GM19463 (cell line): Measurements from ENCODE around the gene XPNPEP1.

ENCODE experiments used
- ATAC-seq: cut with Tn5 transposase; IDR thresholded peaks from one replicate; pipeline ENCODE4 v1.9.1; 2021; ENCODE audit warnings: mild to moderate bottlenecking, moderate library complexity; ENCODE audit not compliant: unreplicated experiment

The XPNPEP1 gene

DNA sequence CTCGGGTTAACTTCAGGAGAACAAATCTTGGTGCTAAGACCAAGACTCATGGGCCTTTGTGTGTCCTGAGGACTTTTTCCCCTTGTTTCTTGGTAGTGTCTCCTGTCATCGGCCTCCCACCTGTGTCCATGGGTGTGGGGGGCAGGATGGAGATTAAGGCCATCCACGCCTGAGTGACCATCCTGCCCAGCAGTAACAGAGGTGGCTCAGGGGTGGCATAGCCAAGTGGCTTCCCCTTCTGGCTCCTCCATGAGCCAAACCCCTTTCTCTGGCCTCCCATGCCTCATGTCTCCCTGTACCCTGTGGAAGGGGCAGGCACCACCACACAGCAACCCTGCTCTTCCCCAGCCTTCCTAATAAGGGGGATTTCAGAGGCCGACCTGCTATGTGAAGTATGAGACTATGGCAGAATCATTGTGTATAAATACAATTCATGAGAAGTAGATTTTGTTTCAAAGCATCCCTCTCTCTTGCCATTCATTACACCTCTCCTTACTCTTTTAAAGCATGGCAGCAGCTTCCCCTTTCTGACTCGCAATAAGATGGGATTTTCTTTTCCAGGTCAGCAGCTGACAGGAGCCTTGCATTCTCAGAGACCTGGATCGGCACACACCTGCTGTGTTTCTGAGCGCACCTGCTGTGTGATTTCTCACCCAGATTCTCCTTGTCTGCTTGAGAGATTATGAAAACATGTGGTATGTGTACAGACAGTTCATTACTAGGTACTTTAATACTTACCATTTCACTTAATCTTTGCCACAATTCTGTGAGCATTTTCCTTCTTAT lies 102.5 kb downstream of the XPNPEP1 start:
- ATAC-seq = no peak

DNA sequence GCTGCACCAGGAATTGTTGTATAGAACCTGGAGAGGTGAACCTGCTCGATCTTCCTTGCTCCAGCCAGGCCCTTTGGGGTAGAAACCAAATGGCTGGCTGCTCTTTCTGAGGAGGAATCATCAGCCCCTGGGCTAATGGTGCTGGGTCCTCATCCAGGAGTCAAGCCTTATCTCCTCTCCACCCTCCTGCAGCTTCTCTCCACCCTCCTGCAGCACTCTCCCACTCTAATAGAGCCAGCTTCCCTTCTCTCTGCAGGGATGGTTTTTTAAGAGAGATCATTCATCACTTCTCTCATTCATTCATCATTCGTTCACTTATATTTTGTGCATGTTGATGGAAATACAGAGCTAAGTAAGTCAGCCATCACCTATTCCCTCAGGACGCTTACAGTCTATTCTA lies 103.5 kb downstream of the XPNPEP1 start:
- no peak for ATAC-seq
